Panc1 (cell line): ENCODE measurements around the gene APLP2. TPM values are rescaled to one million over a fixed set of nuclear protein-coding genes. Genes with fewer than 3 reads are reported as not detected.

Experiments
- ATAC-seq: fragments of 200-7000 bp; cut with Tn5 transposase; 2 replicates; pipeline ENCODE4 v1.9.1; 2020; ENCODE audit warnings: mild to moderate bottlenecking, moderate library complexity
- BruUV-seq: library from RNA; stranded (reverse); fragments of 400-500 nt; replicated peaks from 2 replicates; lab custom pipeline; 2021; lab: Mats Ljungman, UMichigan
- CTCF ChIA-PET: fragments of 300-600 bp; sonication (Branson Sonifier 250); formaldehyde crosslinking; loops from one replicate; lab custom pipeline; 2022; ENCODE audit warnings: antibody characterized with exemption; lab: Charles Lee
- POLR2A ChIA-PET: fragments of 300-600 bp; sonication (Branson Sonifier 250); formaldehyde crosslinking; loops from one replicate; lab custom pipeline; 2022; ENCODE audit warnings: antibody characterized with exemption; lab: Charles Lee
- DNase-seq: peaks from one replicate; pipeline ENCODE4 v3.0.0-alpha.2; 2010; ENCODE audit warnings: low read depth, low spot score
- H3K27ac ChIP-seq: 2 replicates; pipeline ENCODE4 v1.5.1; 2011; ENCODE audit warnings: mild to moderate bottlenecking, low read length, inconsistent platforms
- H3K27me3 ChIP-seq: fragments of 200-500 bp; sonication (Bioruptor generic); 2 replicates; pipeline ENCODE4 v1.6.0; 2014; ENCODE audit warnings: low read length, inconsistent platforms; ENCODE audit not compliant: control insufficient read depth, insufficient read depth
- H3K36me3 ChIP-seq: fragments of 200-500 bp; sonication (Bioruptor generic); 2 replicates; pipeline ENCODE4 v1.5.1; 2014; ENCODE audit warnings: inconsistent platforms, mild to moderate bottlenecking, low read length, moderate library complexity; ENCODE audit not compliant: control insufficient read depth, insufficient read depth
- H3K4me1 ChIP-seq: 2 replicates; pipeline ENCODE4 v1.5.1; 2011; ENCODE audit warnings: inconsistent platforms, mild to moderate bottlenecking, low read length, moderate library complexity; ENCODE audit not compliant: control insufficient read depth, insufficient read depth
- H3K4me3 ChIP-seq, 2 experiments: 2 replicates each; pipeline ENCODE4 v1.5.1; 2011 to 2012; ENCODE audit warnings: low read depth in 2 of 2, low read length in 2 of 2, mild to moderate bottlenecking in 2 of 2, inconsistent platforms in 1 of 2, moderate library complexity in 1 of 2
- H3K9me3 ChIP-seq: fragments of 200-500 bp; sonication (Bioruptor generic); 2 replicates; pipeline ENCODE4 v1.5.1; 2014; ENCODE audit warnings: low read depth, mild to moderate bottlenecking, inconsistent platforms, low read length, moderate library complexity; ENCODE audit not compliant: control insufficient read depth, insufficient read depth
- POLR2AphosphoS5 ChIP-seq: IDR thresholded peaks from 2 replicates; pipeline ENCODE4 v1.6.1; 2012; ENCODE audit warnings: mild to moderate bottlenecking, low read depth, low read length, moderate library complexity
- REST ChIP-seq, 2 experiments: IDR thresholded peaks; 2 replicates each; pipeline ENCODE4 v1.6.1; 2011 to 2012; ENCODE audit warnings: low read depth in 2 of 2, control low read depth in 1 of 2, low read length in 1 of 2, mild to moderate bottlenecking in 1 of 2, moderate library complexity in 1 of 2; ENCODE audit not compliant: insufficient read depth in 1 of 2
- SIN3A ChIP-seq: IDR thresholded peaks from 2 replicates; pipeline ENCODE4 v1.6.1; 2012; ENCODE audit warnings: low read depth, mild to moderate bottlenecking, low read length, moderate library complexity, borderline replicate concordance; ENCODE audit not compliant: insufficient read depth
- TCF7L2 ChIP-seq: IDR thresholded peaks from 2 replicates; pipeline ENCODE4 v1.6.1; 2011; ENCODE audit warnings: mild to moderate bottlenecking, low read depth, low read length, inconsistent platforms
- in situ Hi-C: cut with HindIII; loops from 2 replicates; pipeline ENCODE4 v1.10.0; 2016; ENCODE audit warnings: low sequenced_read_pairs, low pct_unique_long_range_greater_than_20kb
- intact Hi-C: fragments of 100-400 bp; cut with micrococcal nuclease; formaldehyde crosslinking; loops from one replicate; pipeline ENCODE4 v1.10.0; 2022; ENCODE audit not compliant: unreplicated experiment
- total RNA-seq: library from RNA; stranded (reverse); gene quantifications from one replicate; pipeline ENCODE4 v1.2.1, GENCODE V29; 2021; ENCODE audit not compliant: unreplicated experiment
- TF ChIP-seq, protein P1 (sequence below): fragments of 450-650 bp; IDR thresholded peaks from 2 replicates; pipeline ENCODE4 v1.5.1; 2017; ENCODE audit warnings: mild to moderate bottlenecking

APLP2 gene
- total RNA-seq, 1 experiment from 2014 or later = 589 TPM

- POLR2A ChIA-PET = no interaction called here
Observed at GRCh38 chr11:130087294-130087926, 17.7 kb downstream of the APLP2 start.

DNA sequence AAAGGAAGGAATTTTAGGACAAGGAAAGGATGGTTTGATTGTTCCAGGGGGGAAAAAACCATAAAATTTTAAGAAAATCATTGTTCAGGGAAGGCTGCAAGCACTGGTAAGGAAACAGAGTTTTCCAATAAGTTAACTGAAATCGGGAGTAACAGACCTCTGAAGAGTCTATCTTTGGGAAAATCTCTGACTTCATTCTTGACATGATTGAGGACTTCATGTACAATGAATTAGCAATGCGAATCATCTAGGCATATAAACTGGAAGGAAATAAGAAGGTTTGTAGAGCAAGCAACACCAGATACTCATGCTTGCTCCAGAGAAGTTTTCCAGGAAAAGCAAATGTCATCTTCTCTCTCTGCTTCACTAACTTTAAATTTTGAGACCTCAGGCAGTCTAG, 18.5 kb downstream of the APLP2 start:
- TF ChIP-seq, protein P1, sequence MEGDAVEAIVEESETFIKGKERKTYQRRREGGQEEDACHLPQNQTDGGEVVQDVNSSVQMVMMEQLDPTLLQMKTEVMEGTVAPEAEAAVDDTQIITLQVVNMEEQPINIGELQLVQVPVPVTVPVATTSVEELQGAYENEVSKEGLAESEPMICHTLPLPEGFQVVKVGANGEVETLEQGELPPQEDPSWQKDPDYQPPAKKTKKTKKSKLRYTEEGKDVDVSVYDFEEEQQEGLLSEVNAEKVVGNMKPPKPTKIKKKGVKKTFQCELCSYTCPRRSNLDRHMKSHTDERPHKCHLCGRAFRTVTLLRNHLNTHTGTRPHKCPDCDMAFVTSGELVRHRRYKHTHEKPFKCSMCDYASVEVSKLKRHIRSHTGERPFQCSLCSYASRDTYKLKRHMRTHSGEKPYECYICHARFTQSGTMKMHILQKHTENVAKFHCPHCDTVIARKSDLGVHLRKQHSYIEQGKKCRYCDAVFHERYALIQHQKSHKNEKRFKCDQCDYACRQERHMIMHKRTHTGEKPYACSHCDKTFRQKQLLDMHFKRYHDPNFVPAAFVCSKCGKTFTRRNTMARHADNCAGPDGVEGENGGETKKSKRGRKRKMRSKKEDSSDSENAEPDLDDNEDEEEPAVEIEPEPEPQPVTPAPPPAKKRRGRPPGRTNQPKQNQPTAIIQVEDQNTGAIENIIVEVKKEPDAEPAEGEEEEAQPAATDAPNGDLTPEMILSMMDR = no peak
- TF ChIP-seq POLR2AphosphoS5 (no peak), SIN3A (no peak), TCF7L2 (no peak), REST (IDR thresholded peaks at IDR 0.05; ENCODE audit: insufficient read depth in 1 of 2, low read depth in 2 of 2, low read length in 1 of 2) (no peak)
- ATAC-seq = no peak

More at GRCh38 chr11:130087294-130087926, 17.7 kb downstream of the APLP2 start:
- BruUV-seq = no TSS peak
- intact Hi-C loops = no loop called here
- DNase-seq (no peak), ATAC-seq (no peak)
- Histone ChIP-seq H3K4me1 (peaks cover 38% of the 10 kb centered on the region), H3K27ac (0 out of 2 replicates have a peak overlapping the region, but pooled peaks have one; percentile 20), H3K9me3 (no peaks in the 10 kb centered on the region), H3K27me3 (no peaks in the 10 kb centered on the region), H3K36me3 (no peaks in the 10 kb centered on the region), H3K4me3 (no peak overlapping the region)
- TF ChIP-seq TCF7L2 (no peak), REST (IDR thresholded peaks at IDR 0.05; ENCODE audit: insufficient read depth in 1 of 2, low read depth in 2 of 2, low read length in 1 of 2) (no peak), SIN3A (no peak), POLR2AphosphoS5 (no peak)
- TF ChIP-seq, protein P1 = no peak
- in situ Hi-C loops = no loop called here
- CTCF ChIA-PET = no interaction called here

More for the DNA sequence above, 18.5 kb downstream of the APLP2 start:
- DNase-seq = no peak
- H3K4me1 ChIP-seq = peaks cover 42% of the 10 kb centered on the region
- no peaks in the 10 kb centered on the region for H3K27me3 ChIP-seq
- BruUV-seq = no TSS peak
- ChIA-PET POLR2A (no interaction called here), CTCF (interaction anchor here (0.6 kb wide), 1 partner anchor 10 kb away, joined by 9 read pairs; no protein-coding TSS in a partner anchor)
- peak overlapping the region; percentile 64; the same call in 1 of the 2 replicates for H3K27ac ChIP-seq
- intact Hi-C loops = no loop called here
- H3K36me3 ChIP-seq = no peaks in the 10 kb centered on the region
- in situ Hi-C loops = no loop called here
- no peak overlapping the region for H3K4me3 ChIP-seq
- no peaks in the 10 kb centered on the region for H3K9me3 ChIP-seq
